Fibroblast of lung (primary cell): Measurements from ENCODE around the gene IGIP.

ENCODE experiments used
- EZH2 ChIP-seq: IDR thresholded peaks from 2 replicates; pipeline ENCODE4 v1.5.1; 2012; ENCODE audit warnings: low read length, control low read depth, mild to moderate bottlenecking; ENCODE audit errors: missing control alignments
- TF ChIP-seq, protein P1 (sequence below), 2 donors: IDR thresholded peaks in 1 of 2; conservative IDR thresholded peaks in 1 of 2; 1 replicate in 1 of 2; 2 replicates in 1 of 2; pipeline ENCODE4 v1.5.1; 2011 to 2012; ENCODE audit warnings: low read length in 2 of 2, control low read depth in 1 of 2, inconsistent platforms in 1 of 2, low read depth in 1 of 2, mild to moderate bottlenecking in 1 of 2

DNA sequence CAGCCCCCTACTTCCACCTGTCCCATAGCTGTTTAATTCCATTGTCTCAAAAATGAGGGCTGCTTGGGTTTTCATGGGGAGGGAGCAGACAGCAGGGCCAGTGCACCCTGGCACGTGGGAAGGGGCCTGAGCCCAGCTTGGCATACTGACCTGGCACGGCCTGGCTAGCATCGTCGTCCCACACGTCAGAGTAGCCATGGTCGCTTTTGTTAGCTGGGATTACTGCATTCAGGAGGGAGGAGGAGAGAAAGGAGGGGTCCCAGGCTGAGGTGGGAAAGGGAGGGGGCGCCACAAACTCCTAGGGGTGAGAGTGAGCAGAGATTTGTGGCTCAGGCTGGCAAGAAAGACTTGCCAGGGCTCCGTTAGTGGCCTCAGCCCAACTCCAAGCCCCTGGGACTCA is 28.2 kb downstream of the IGIP start:
- TF ChIP-seq, protein P1, sequence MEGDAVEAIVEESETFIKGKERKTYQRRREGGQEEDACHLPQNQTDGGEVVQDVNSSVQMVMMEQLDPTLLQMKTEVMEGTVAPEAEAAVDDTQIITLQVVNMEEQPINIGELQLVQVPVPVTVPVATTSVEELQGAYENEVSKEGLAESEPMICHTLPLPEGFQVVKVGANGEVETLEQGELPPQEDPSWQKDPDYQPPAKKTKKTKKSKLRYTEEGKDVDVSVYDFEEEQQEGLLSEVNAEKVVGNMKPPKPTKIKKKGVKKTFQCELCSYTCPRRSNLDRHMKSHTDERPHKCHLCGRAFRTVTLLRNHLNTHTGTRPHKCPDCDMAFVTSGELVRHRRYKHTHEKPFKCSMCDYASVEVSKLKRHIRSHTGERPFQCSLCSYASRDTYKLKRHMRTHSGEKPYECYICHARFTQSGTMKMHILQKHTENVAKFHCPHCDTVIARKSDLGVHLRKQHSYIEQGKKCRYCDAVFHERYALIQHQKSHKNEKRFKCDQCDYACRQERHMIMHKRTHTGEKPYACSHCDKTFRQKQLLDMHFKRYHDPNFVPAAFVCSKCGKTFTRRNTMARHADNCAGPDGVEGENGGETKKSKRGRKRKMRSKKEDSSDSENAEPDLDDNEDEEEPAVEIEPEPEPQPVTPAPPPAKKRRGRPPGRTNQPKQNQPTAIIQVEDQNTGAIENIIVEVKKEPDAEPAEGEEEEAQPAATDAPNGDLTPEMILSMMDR (conservative IDR thresholded peaks at IDR 0.05 in 1 of 2, IDR thresholded peaks at IDR 0.05 in 1 of 2; ENCODE audit: low read depth in 1 of 2, low read length in 2 of 2), result no peak
- no peak for TF ChIP-seq EZH2
